GM12875 (cell line): ENCODE measurements around the gene ZBP1.

Experiments
- H3K4me3 ChIP-seq: one replicate; pipeline ENCODE4 v1.5.1; 2011; ENCODE audit warnings: low read depth, low read length, control low read depth
- CTCF ChIP-seq: IDR thresholded peaks from 2 replicates; pipeline ENCODE4 v1.5.1; 2011; ENCODE audit warnings: low read depth, mild to moderate bottlenecking, control low read depth, inconsistent platforms, low read length, moderate library complexity, borderline replicate concordance; ENCODE audit not compliant: insufficient read depth

Gene ZBP1

GRCh38 chr20:57614490-57615444 is 5.5 kb downstream of the ZBP1 start:
- no peak for TF ChIP-seq CTCF
- no peak overlapping the region for H3K4me3 ChIP-seq

- H3K4me3 ChIP-seq = no peak overlapping the region
These were observed 6.7 kb downstream of the ZBP1 start for GRCh38 chr20:57613481-57613921.

GRCh38 chr20:57612916-57613315 is 7.3 kb downstream of the ZBP1 start:
- TF ChIP-seq CTCF = no peak
- no peak overlapping the region for H3K4me3 ChIP-seq

More at GRCh38 chr20:57613481-57613921, 6.7 kb downstream of the ZBP1 start:
- no peak for TF ChIP-seq CTCF

- no peak for TF ChIP-seq CTCF
- H3K4me3 ChIP-seq = no peak overlapping the region
These were observed 7.8 kb downstream of the ZBP1 start for GRCh38 chr20:57612436-57612835.

GRCh38 chr20:57611586-57612311 is 8.5 kb downstream of the ZBP1 start:
- no peak for TF ChIP-seq CTCF
- no peak overlapping the region for H3K4me3 ChIP-seq

- no peak for TF ChIP-seq CTCF
- H3K4me3 ChIP-seq = no peak overlapping the region
These were observed 9.8 kb downstream of the ZBP1 start for GRCh38 chr20:57610261-57610952.
